Panc1 (cell line): ENCODE data around the gene CFAP298. TPM values are rescaled to one million over a fixed set of nuclear protein-coding genes. Genes with fewer than 3 reads are reported as not detected.

ENCODE experiments used
- ATAC-seq: fragments of 200-7000 bp; cut with Tn5 transposase; 2 replicates; pipeline ENCODE4 v1.9.1; 2020; ENCODE audit warnings: mild to moderate bottlenecking, moderate library complexity
- BruUV-seq: library from RNA; stranded (reverse); fragments of 400-500 nt; replicated peaks from 2 replicates; lab custom pipeline; 2021; lab: Mats Ljungman, UMichigan
- CTCF ChIA-PET: fragments of 300-600 bp; sonication (Branson Sonifier 250); formaldehyde crosslinking; loops from one replicate; lab custom pipeline; 2022; ENCODE audit warnings: antibody characterized with exemption; lab: Charles Lee
- POLR2A ChIA-PET: fragments of 300-600 bp; sonication (Branson Sonifier 250); formaldehyde crosslinking; loops from one replicate; lab custom pipeline; 2022; ENCODE audit warnings: antibody characterized with exemption; lab: Charles Lee
- DNase-seq: peaks from one replicate; pipeline ENCODE4 v3.0.0-alpha.2; 2010; ENCODE audit warnings: low read depth, low spot score
- H3K27ac ChIP-seq: 2 replicates; pipeline ENCODE4 v1.5.1; 2011; ENCODE audit warnings: mild to moderate bottlenecking, low read length, inconsistent platforms
- H3K27me3 ChIP-seq: fragments of 200-500 bp; sonication (Bioruptor generic); 2 replicates; pipeline ENCODE4 v1.6.0; 2014; ENCODE audit warnings: low read length, inconsistent platforms; ENCODE audit not compliant: control insufficient read depth, insufficient read depth
- H3K36me3 ChIP-seq: fragments of 200-500 bp; sonication (Bioruptor generic); 2 replicates; pipeline ENCODE4 v1.5.1; 2014; ENCODE audit warnings: inconsistent platforms, mild to moderate bottlenecking, low read length, moderate library complexity; ENCODE audit not compliant: control insufficient read depth, insufficient read depth
- H3K4me1 ChIP-seq: 2 replicates; pipeline ENCODE4 v1.5.1; 2011; ENCODE audit warnings: inconsistent platforms, mild to moderate bottlenecking, low read length, moderate library complexity; ENCODE audit not compliant: control insufficient read depth, insufficient read depth
- H3K4me3 ChIP-seq, 2 experiments: 2 replicates each; pipeline ENCODE4 v1.5.1; 2011 to 2012; ENCODE audit warnings: low read depth in 2 of 2, low read length in 2 of 2, mild to moderate bottlenecking in 2 of 2, inconsistent platforms in 1 of 2, moderate library complexity in 1 of 2
- H3K9me3 ChIP-seq: fragments of 200-500 bp; sonication (Bioruptor generic); 2 replicates; pipeline ENCODE4 v1.5.1; 2014; ENCODE audit warnings: low read depth, mild to moderate bottlenecking, inconsistent platforms, low read length, moderate library complexity; ENCODE audit not compliant: control insufficient read depth, insufficient read depth
- CTCF ChIP-seq: fragments of 450-650 bp; IDR thresholded peaks from 2 replicates; pipeline ENCODE4 v1.5.1; 2017; ENCODE audit warnings: mild to moderate bottlenecking
- POLR2AphosphoS5 ChIP-seq: IDR thresholded peaks from 2 replicates; pipeline ENCODE4 v1.6.1; 2012; ENCODE audit warnings: mild to moderate bottlenecking, low read depth, low read length, moderate library complexity
- REST ChIP-seq, 2 experiments: IDR thresholded peaks; 2 replicates each; pipeline ENCODE4 v1.6.1; 2011 to 2012; ENCODE audit warnings: low read depth in 2 of 2, control low read depth in 1 of 2, low read length in 1 of 2, mild to moderate bottlenecking in 1 of 2, moderate library complexity in 1 of 2; ENCODE audit not compliant: insufficient read depth in 1 of 2
- SIN3A ChIP-seq: IDR thresholded peaks from 2 replicates; pipeline ENCODE4 v1.6.1; 2012; ENCODE audit warnings: low read depth, mild to moderate bottlenecking, low read length, moderate library complexity, borderline replicate concordance; ENCODE audit not compliant: insufficient read depth
- TCF7L2 ChIP-seq: IDR thresholded peaks from 2 replicates; pipeline ENCODE4 v1.6.1; 2011; ENCODE audit warnings: mild to moderate bottlenecking, low read depth, low read length, inconsistent platforms
- in situ Hi-C: cut with HindIII; loops from 2 replicates; pipeline ENCODE4 v1.10.0; 2016; ENCODE audit warnings: low sequenced_read_pairs, low pct_unique_long_range_greater_than_20kb
- intact Hi-C: fragments of 100-400 bp; cut with micrococcal nuclease; formaldehyde crosslinking; loops from one replicate; pipeline ENCODE4 v1.10.0; 2022; ENCODE audit not compliant: unreplicated experiment
- total RNA-seq: library from RNA; stranded (reverse); gene quantifications from one replicate; pipeline ENCODE4 v1.2.1, GENCODE V29; 2021; ENCODE audit not compliant: unreplicated experiment

Gene CFAP298
- total RNA-seq, 1 experiment from 2014 or later, result 42.0 TPM

GRCh38 chr21:32593690-32594089 lies 18.5 kb downstream of the CFAP298 start:
- intact Hi-C loops (no loop called here), in situ Hi-C loops (no loop called here)
- DNase-seq, result no peak
- Histone ChIP-seq H3K27me3 (no peaks in the 10 kb centered on the region), H3K9me3 (no peaks in the 10 kb centered on the region), H3K4me1 (peaks cover 3% of the 10 kb centered on the region; the same call in 1 of the 2 replicates), H3K36me3 (no peaks in the 10 kb centered on the region), H3K4me3 (no peak overlapping the region), H3K27ac (no peak overlapping the region)
- TF ChIP-seq POLR2AphosphoS5, result no peak
- TF ChIP-seq TCF7L2, result no peak
- TF ChIP-seq CTCF, result no peak
- TF ChIP-seq REST (IDR thresholded peaks at IDR 0.05; ENCODE audit: insufficient read depth in 1 of 2, low read depth in 2 of 2, low read length in 1 of 2), result no peak
- TF ChIP-seq SIN3A, result no peak
- ChIA-PET CTCF (no interaction called here), POLR2A (no interaction called here)
- no peak for ATAC-seq
- BruUV-seq, result no TSS peak

DNA sequence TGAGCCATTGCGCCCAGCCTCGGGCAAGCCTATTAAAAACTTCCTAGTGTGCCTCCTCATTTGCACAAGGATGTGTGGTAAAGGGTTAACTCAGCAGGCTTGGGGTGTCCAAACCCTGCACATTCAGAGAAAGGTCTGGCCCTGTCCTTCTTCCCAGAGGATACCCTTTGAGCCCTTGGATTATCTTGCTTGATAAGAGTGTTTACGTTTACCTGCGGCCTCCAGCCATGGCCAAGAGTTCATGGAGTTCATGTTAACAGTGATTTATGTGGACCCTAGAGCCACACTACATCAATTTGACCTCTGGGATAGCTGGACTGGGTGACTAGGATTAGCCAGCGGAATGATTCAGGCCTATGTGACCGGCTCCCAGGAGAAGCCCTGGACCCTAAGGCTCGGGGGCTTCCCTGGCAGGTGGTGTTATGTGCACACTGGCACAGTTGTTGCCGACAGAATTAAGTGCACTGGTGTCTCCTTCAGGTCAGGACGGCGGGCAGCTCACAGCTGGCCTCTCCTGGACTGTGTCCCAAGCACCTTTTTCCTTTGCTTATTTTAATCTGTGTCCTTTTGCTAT lies 19.2 kb downstream of the CFAP298 start:
- Histone ChIP-seq H3K36me3 (no peaks in the 10 kb centered on the region), H3K4me1 (peaks cover 3% of the 10 kb centered on the region; the same call in 1 of the 2 replicates), H3K4me3 (no peak overlapping the region), H3K9me3 (no peaks in the 10 kb centered on the region), H3K27me3 (no peaks in the 10 kb centered on the region), H3K27ac (no peak overlapping the region)
- ATAC-seq (peak; percentile 45), DNase-seq (no peak)
- TF ChIP-seq SIN3A (no peak), POLR2AphosphoS5 (no peak), TCF7L2 (no peak), REST (IDR thresholded peaks at IDR 0.05; ENCODE audit: insufficient read depth in 1 of 2, low read depth in 2 of 2, low read length in 1 of 2) (no peak), CTCF (no peak)
- BruUV-seq, result no TSS peak
- intact Hi-C loops, result no loop called here
- POLR2A ChIA-PET, result no interaction called here
- in situ Hi-C loops, result no loop called here
- CTCF ChIA-PET, result no interaction called here
